Measurements from ENCODE around the gene RPL35A.

RPL35A gene

DNA sequence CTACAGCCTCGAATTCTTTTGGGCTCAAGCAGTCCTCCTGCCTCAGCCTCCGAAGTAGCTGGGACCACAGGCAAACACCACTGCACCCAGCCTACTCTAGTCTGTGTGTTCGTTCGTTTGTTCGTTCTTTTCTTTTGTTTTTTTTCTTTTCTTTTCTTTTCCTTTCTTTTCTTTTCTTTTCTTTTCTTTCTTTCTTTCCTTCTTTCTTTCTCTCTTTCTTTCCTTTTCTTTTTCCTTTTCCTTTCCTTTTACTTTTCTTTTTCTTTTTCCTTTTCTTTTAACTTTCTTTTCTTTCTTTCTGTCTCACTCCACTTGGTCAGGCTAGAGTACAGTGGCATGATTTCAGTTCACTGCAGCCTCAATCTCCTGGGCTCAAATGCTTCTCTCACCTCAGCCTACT is 46.9 kb downstream of the RPL35A start:
- no peak for DNase-seq (ENCODE audit: low read depth in 2 of 3, low spot score in 2 of 3)

DNA sequence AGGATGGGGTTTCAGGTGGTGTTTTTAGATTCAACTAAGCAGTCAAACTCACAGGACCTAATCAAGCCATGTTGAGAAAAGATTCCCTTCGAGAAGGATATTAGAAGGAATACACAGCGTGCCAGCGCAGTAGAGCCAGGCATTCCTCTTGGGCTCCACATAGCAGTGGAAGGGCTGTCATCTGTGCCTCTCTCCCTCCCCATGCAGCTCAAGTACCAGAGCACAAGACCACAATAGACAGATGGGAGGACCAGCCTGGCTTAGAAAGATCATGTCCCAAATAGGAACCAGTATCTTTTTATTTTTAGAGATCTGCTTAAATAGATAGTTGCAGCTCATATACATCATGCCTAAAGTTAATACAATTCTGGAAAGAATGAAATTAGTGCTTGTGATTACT is 47.9 kb downstream of the RPL35A start:
- DNase-seq (ENCODE audit: low read depth in 2 of 3, low spot score in 2 of 3): no peak
